GM18951 (cell line): Measurements from ENCODE around the gene POLR3F.

Source experiments
- POLR2A ChIP-seq: IDR thresholded peaks from 4 replicates; pipeline ENCODE4 v1.6.1; 2011; ENCODE audit warnings: mild to moderate bottlenecking; ENCODE audit not compliant: insufficient read length, insufficient read depth; ENCODE audit errors: extremely low read depth
- in situ Hi-C: fragments of 300-500 bp; cut with MboI; formaldehyde crosslinking; loops from one replicate; pipeline ENCODE4 v1.12.0; 2022; ENCODE audit warnings: low sequenced_read_pairs, mixed read lengths, inconsistent platforms; ENCODE audit not compliant: unreplicated experiment

The POLR3F gene, protein sequence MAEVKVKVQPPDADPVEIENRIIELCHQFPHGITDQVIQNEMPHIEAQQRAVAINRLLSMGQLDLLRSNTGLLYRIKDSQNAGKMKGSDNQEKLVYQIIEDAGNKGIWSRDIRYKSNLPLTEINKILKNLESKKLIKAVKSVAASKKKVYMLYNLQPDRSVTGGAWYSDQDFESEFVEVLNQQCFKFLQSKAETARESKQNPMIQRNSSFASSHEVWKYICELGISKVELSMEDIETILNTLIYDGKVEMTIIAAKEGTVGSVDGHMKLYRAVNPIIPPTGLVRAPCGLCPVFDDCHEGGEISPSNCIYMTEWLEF

DNA sequence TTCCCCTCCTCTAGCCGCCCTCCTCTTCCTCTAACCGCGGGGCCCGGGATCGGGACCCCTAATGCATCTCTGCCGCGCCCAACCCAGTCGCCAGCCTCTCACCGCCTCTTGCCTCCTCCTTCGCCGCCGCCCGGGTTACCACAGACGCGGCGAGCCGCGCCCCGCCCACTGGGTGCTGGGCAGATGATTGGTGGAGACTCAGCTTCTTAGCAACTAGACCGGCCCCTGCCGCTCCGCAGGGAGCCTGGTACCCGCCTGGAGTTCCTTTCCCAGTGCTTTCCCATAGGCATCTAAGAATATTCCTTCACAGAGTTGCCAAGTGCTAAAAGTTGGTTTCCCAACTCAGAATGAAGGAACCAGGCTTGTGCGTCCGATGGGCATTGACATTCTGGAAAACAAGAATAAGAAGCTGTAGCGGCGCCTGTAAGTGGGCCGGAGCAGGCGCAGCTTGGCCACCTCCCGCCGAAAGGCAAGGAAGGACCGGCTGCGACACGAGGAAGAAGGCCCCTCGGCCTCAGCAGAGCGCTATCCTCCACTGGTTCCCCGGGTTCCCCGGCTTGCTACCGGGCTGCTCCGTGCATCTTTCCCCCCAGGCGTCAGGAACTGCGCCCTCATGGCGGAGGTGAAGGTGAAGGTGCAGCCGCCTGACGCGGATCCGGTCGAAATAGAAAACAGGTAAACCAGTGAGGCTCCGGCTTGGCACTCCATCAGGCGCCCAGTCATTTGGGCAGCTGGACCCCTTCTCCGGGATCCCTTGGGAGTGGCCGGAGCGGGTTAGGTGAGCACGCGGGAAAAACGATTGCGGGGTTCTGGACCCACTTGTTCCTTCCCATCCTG lies at the start of gene POLR3F, which contains the start of gene DZANK1:
Gene POLR3F (plus strand): TSS at position 497 of the 837 bp plus-strand sequence. CDS start 117 bp downstream, at position 614.
Gene DZANK1 (minus strand): TSS at position 137 of the 837 bp plus-strand sequence. CDS start 1,672 bp downstream, outside the sequence.
- in situ Hi-C loops: no loop called here

DNA sequence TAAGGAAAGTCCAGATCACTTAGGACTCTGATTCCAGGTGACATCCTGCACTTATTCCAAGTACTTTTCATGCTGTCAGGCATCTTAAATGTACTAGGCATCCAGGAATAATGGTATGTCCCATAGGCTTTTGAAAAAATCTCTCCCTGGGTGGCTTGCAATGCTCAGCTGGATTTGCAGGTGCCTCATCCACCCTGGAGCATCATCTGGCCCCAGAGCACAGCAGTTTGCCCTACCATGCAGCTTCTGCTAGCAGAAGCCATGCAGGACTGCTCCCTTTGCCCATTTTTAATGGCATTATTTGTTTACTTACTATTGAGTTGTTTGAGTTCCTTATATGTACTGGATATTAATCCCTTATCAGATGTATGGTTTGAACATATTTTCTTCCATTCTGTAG lies 45.6 kb upstream of the POLR3F start:
- in situ Hi-C loops: loop anchor here (25.0 kb wide), 1 partner anchor 766 kb away; no protein-coding TSS in a partner anchor
- no peak for TF ChIP-seq POLR2A

More for the DNA sequence above, at the start of gene POLR3F, which contains the start of gene DZANK1:
- TF ChIP-seq POLR2A: peak; percentile 60

GRCh38 chr20:18427214-18427613 lies 40.0 kb upstream of the POLR3F start:
- TF ChIP-seq POLR2A: no peak
- in situ Hi-C loops: no loop called here

DNA sequence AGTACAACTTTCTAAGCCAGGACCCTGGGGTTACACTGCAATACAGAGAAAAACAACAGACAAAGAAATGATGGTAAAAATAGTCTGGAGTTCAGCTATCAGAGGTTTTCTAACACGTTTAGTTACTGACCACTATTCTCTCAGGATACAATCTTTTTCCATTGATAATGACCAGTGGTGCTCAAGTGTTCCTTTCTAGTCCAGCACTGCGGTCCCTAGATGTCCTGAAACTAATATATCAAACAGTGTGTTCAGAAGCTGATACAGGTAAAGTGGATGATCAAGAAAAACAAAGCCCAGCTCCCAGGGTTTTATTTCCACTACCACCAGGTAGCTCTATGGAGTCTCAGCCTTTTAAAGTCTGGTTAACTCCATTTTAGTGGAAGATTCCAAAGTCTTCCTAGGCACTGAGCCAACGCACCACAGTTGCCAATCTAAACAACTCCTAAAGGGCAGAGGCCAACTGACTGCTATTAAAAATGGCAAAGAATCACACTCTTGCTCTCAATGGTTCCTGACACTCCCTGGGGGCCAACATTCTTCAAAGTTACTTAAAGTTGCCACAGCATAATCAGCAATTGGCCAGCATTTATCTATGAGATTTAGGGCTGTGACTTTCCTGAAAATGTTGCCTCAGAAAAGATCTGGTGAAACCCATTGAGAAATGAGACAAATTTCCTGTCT lies 38.6 kb upstream of the POLR3F start:
- in situ Hi-C loops: no loop called here
- no peak for TF ChIP-seq POLR2A

- no peak for TF ChIP-seq POLR2A
- in situ Hi-C loops: no loop called here
These were observed 36.9 kb upstream of the POLR3F start for GRCh38 chr20:18430172-18430826.

DNA sequence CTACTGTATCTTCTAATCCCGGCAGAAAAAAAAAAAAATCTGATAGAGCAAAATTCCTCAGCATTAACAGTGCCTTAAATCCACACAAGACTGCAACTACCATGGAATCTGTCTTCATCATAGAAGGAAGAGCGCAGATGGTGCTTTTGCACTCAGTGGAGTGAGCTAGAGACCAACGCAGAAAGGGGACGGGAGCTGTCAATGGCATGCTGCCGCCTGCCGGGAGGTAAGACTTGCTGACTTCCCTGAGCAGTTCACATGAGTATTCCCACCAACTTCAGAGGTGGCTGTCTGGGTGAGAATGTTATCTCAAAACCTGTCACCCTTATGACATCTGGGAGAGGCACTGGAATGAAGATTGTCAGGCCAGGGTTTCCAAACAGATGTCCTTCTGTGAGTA lies 36.0 kb upstream of the POLR3F start:
- in situ Hi-C loops: no loop called here

GRCh38 chr20:18436847-18437246 lies 30.3 kb upstream of the POLR3F start:
- TF ChIP-seq POLR2A: no peak
- in situ Hi-C loops: no loop called here

More for the DNA sequence above, 36.0 kb upstream of the POLR3F start:
- no peak for TF ChIP-seq POLR2A

- no peak for TF ChIP-seq POLR2A
- in situ Hi-C loops: no loop called here
These were observed 26.8 kb upstream of the POLR3F start for GRCh38 chr20:18440403-18440802.

- in situ Hi-C loops: no loop called here
- no peak for TF ChIP-seq POLR2A
These were observed 23.3 kb upstream of the POLR3F start for GRCh38 chr20:18443886-18444285.

GRCh38 chr20:18456600-18456999 lies 10.6 kb upstream of the POLR3F start:
- no peak for TF ChIP-seq POLR2A
- in situ Hi-C loops: no loop called here

GRCh38 chr20:18465536-18466200 lies 1.5 kb upstream of the POLR3F start:
- in situ Hi-C loops: no loop called here
- no peak for TF ChIP-seq POLR2A

DNA sequence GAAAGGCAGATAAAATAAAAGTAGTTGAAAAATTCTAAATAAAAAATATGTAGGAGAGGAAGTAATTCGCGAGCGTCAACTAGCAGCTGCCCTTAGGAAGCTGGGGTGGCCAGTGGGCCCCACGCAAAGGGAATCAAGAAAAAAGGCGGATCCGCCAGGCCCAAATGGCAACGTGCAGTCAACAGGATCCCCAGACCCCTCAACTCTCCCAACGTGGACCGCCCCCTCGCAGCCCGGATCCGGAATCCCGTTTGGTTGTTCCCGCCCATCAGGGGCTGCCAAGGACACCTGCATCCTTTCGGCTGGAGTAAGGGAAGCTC lies 656 bp upstream of the POLR3F start:
- in situ Hi-C loops: no loop called here
- peak; percentile 49 for TF ChIP-seq POLR2A
